BJ (cell line): ENCODE measurements around the gene CRKL. TPM values are rescaled to one million over a fixed set of nuclear protein-coding genes. Genes with fewer than 3 reads are reported as not detected.

ENCODE experiments used
- CTCF ChIA-PET: fragments of 350-600 bp; formaldehyde crosslinking; extraction: SDS; loops from one replicate; lab custom pipeline; 2021; ENCODE audit warnings: antibody characterized with exemption, inconsistent platforms; lab: Yijun Ruan, JAX
- POLR2A ChIA-PET: fragments of 300-600 bp; sonication (Branson Sonifier 250); formaldehyde crosslinking; extraction: SDS; loops from one replicate; lab custom pipeline; 2021; ENCODE audit warnings: antibody characterized with exemption; lab: Charles Lee
- DNase-seq: peaks from one replicate; pipeline ENCODE4 v3.0.0-alpha.2; 2011; ENCODE audit warnings: low read depth
- H3K27me3 ChIP-seq: 2 replicates; pipeline ENCODE4 v1.6.0; 2011; ENCODE audit warnings: low read length; ENCODE audit not compliant: control insufficient read depth, insufficient read depth
- H3K36me3 ChIP-seq: 2 replicates; pipeline ENCODE4 v1.5.1; 2011; ENCODE audit warnings: low read length; ENCODE audit not compliant: control insufficient read depth, insufficient read depth
- H3K4me3 ChIP-seq: 2 replicates; pipeline ENCODE4 v1.5.1; 2011; ENCODE audit warnings: low read depth, mild to moderate bottlenecking, control low read depth, low read length
- CTCF ChIP-seq: IDR thresholded peaks from 2 replicates; pipeline ENCODE4 v1.5.1; 2011; ENCODE audit warnings: low read depth, mild to moderate bottlenecking, control low read depth, inconsistent platforms, low read length, moderate library complexity; ENCODE audit not compliant: insufficient read depth
- polyA plus RNA-seq: library from polyadenylated mRNA; depleted of rRNA; stranded (reverse); fragments of >200 nt; gene quantifications from 2 replicates; pipeline ENCODE4 v1.2.3, GENCODE V29; 2011; rRNA removed

Gene CRKL
- polyA plus RNA-seq, 1 experiment = 14.7 TPM

GRCh38 chr22:21000207-21000986, 83.2 kb downstream of the CRKL start:
- ChIA-PET POLR2A (no interaction called here), CTCF (interaction anchor here (0.9 to 2.1 kb wide), 4 partner anchors 10 to 114 kb away, joined by 3 to 5 read pairs (median 4); partner anchors contain the start of gene LZTR1)
- no peak for DNase-seq
- Histone ChIP-seq H3K4me3 (peak overlapping the region; percentile 71), H3K27me3 (no peaks in the 10 kb centered on the region), H3K36me3 (peaks cover 22% of the 10 kb centered on the region)
- 0 out of 2 replicates have a peak, but pooled peaks have one; percentile 8 for TF ChIP-seq CTCF

GRCh38 chr22:21000987-21001600, 83.9 kb downstream of the CRKL start:
- TF ChIP-seq CTCF = no peak
- ChIA-PET CTCF (interaction anchor here (0.7 to 1.5 kb wide), 4 partner anchors 11 to 115 kb away, joined by 3 to 5 read pairs (median 4); partner anchors contain the start of genes LZTR1 and P2RX6), POLR2A (no interaction called here)
- H3K36me3 ChIP-seq = peaks cover 20% of the 10 kb centered on the region
- H3K4me3 ChIP-seq = peak overlapping the region; percentile 71
- H3K27me3 ChIP-seq = no peaks in the 10 kb centered on the region
- no peak for DNase-seq

- POLR2A ChIA-PET = interaction anchor here (0.7 kb wide), 1 partner anchor 28 kb away, joined by 3 read pairs; no protein-coding TSS in a partner anchor
- H3K4me3 ChIP-seq = peak within 1 kb of the TSS; percentile 71
- DNase-seq = peak; percentile 59
- no peaks in the 10 kb centered on the region for H3K27me3 ChIP-seq
- no peak for TF ChIP-seq CTCF
- H3K36me3 ChIP-seq = peaks cover 17% of the 10 kb centered on the region
- CTCF ChIA-PET = interaction anchor here (0.7 to 2.3 kb wide), 10 partner anchors 12 to 116 kb away, joined by 3 to 10 read pairs (median 4); partner anchors contain the start of genes LZTR1 and P2RX6
These were observed 84.6 kb downstream of the CRKL start, which contains the start of gene THAP7 for GRCh38 chr22:21001601-21002325. Gene THAP7, minus strand, starts transcription at chr22:21002118. Its CDS starts 207 bp downstream, at chr22:21001911.

Other genes with a start within 250 kb of the CRKL start
- not detected in 2 replicates for gene SERPIND1, start 143.3 kb upstream of the CRKL start, polyA plus RNA-seq
- 23.7 and 34.2 TPM in 2 replicates for gene PI4KA, start 58.6 kb upstream of the CRKL start, polyA plus RNA-seq
- gene SNAP29, start 58.4 kb upstream of the CRKL start, polyA plus RNA-seq = 34.6 and 41.9 TPM in 2 replicates
- gene AIFM3, start 49.8 kb downstream of the CRKL start, polyA plus RNA-seq = 0.25 and 0.28 TPM in 2 replicates
- gene LZTR1, start 64.9 kb downstream of the CRKL start, polyA plus RNA-seq = 30.1 and 45.9 TPM in 2 replicates
- 17.9 and 24.4 TPM in 2 replicates for gene THAP7, start 84.7 kb downstream of the CRKL start, polyA plus RNA-seq
- gene P2RX6, start 97.8 kb downstream of the CRKL start, polyA plus RNA-seq = 1.2 and 2.0 TPM in 2 replicates
- gene SLC7A4, start 115.2 kb downstream of the CRKL start, polyA plus RNA-seq = 0.27 and 0.29 TPM in 2 replicates
- not detected in 2 replicates for gene LRRC74B, start 128.5 kb downstream of the CRKL start, polyA plus RNA-seq